HG02588 (cell line): ENCODE measurements around the gene DCTD.

Experiments
- ATAC-seq: cut with Tn5 transposase; IDR thresholded peaks from one replicate; pipeline ENCODE4 v1.9.1; 2021; ENCODE audit warnings: mild to moderate bottlenecking, moderate library complexity; ENCODE audit not compliant: unreplicated experiment

The DCTD gene

DNA sequence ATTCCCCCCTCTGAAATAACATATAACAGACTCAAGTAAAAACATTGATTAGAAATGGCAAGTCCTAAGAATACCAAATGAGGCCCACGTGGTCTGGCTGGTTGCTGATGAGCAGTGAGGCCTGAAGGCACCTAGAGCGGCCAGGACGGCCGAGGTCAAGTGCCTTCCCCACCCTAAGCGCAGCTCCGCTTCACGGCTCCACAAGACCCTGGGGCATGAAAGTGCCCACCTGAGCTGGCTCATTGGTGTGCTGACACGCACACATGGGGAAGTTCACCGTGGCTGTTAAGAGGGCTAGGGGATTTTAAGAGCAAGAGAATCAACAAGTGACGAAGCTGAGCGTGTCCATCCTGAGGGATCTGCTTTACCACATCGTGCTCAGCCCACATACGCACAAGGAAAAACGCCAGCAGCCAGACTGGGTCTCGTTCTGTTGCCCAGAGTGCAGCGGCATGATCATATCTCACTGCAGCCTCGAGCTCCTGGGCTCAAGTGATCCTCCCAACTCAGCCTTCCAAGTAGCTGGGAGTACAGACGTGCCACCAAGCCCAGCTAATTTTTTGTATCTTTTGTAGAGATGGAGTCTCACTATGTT is 22.4 kb downstream of the DCTD start:
- no peak for ATAC-seq

- ATAC-seq: no peak
These were observed 23.6 kb downstream of the DCTD start for GRCh38 chr4:182893474-182894080.

GRCh38 chr4:182893047-182893446 is 24.1 kb downstream of the DCTD start:
- no peak for ATAC-seq

GRCh38 chr4:182890202-182890601 is 27.0 kb downstream of the DCTD start:
- ATAC-seq: no peak

- no peak for ATAC-seq
These were observed 28.3 kb downstream of the DCTD start for GRCh38 chr4:182888891-182889290.

DNA sequence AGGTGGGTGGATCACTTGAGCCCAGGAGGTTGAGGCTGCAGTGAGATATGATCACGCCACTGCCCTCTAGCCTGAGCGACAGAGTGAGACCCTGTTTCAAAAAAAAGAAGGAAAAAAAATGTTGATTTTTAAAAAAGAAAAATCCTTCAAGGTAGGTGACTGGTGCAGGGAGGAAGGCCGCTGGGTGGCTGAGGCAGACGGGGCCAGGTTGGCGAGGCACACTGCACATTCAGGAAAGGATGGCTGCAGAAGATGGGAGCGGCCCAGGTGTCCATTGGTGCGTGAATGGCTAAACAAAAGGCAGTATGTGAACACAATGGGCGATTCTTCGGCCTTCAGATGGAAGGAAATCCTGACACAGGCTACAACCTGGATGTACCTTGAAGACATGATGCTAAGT is 30.4 kb downstream of the DCTD start:
- ATAC-seq: no peak

GRCh38 chr4:182886205-182886604 is 31.0 kb downstream of the DCTD start:
- no peak for ATAC-seq

- no peak for ATAC-seq
These were observed 31.5 kb downstream of the DCTD start for GRCh38 chr4:182885738-182886077.

GRCh38 chr4:182885022-182885737 is 32.0 kb downstream of the DCTD start:
- ATAC-seq: no peak

- ATAC-seq: no peak
These were observed 33.1 kb downstream of the DCTD start for GRCh38 chr4:182884040-182884439.

- ATAC-seq: no peak
These were observed 33.8 kb downstream of the DCTD start for GRCh38 chr4:182883351-182883750.

DNA sequence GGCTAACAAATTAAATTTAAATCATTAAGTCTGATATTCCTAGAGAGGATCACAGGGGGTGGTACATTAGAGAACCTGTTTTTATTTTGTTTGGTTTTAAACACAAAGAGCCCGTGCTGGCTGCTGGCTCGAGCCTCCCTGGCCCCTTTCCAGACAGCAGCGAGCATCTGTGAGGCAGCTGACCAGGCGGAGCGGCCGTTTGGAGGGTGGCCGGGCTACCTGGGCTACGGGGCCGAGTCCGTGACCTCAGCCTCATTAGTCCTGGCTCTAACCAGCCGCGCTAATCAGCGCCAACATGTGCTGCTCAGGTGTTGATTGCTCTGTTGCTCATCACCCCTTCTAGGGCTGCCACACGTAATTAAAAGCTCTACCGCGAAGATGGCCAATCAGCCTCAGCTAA is 35.3 kb downstream of the DCTD start:
- no peak for ATAC-seq

DNA sequence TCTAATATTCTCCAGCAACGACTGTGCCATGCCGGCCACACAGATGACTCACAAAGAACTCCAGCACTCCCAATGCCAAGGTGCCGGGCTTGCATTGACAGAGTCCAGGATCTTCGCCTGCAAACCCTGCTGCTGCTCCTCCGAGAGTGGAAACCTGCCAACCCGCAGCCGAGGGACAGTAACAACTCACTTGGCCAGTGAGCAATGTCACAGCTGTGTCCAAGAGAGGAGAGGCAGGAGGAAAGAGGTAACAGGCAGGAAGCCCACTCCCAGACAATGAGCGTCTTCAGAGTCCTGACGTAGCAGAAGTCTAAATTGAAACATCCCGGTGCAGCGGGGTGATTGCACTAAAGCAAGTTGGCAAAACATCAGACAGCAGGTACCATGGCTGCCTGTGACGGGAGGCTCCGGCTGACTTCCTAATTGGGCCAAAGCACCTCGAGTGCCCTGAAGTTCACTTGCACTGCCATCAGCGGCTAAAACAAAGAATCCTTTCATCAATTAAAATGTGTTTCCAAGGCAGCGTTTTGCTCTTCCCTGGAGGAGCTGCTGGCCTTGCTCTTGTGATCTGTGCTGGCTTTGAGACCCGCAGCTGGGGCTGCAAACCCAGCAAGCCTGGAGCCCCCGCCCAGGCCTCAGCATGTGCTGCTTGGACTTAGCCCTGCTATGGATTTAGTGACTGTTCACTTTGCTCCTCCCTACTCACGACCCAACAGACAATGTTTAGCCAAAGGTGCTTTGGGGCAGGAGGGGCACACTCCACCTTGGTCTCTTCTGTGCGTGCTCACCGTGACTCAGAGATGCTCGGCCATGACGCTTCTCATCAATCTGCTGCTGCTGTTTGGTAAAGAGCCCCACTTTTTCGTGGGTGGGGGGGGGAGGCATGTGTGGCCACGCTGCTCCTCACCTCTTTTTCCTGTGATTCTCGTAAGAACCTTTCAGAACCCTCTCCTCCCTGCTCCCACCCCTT is 36.5 kb downstream of the DCTD start:
- no peak for ATAC-seq

GRCh38 chr4:182879913-182880312 is 37.3 kb downstream of the DCTD start:
- ATAC-seq: no peak

DNA sequence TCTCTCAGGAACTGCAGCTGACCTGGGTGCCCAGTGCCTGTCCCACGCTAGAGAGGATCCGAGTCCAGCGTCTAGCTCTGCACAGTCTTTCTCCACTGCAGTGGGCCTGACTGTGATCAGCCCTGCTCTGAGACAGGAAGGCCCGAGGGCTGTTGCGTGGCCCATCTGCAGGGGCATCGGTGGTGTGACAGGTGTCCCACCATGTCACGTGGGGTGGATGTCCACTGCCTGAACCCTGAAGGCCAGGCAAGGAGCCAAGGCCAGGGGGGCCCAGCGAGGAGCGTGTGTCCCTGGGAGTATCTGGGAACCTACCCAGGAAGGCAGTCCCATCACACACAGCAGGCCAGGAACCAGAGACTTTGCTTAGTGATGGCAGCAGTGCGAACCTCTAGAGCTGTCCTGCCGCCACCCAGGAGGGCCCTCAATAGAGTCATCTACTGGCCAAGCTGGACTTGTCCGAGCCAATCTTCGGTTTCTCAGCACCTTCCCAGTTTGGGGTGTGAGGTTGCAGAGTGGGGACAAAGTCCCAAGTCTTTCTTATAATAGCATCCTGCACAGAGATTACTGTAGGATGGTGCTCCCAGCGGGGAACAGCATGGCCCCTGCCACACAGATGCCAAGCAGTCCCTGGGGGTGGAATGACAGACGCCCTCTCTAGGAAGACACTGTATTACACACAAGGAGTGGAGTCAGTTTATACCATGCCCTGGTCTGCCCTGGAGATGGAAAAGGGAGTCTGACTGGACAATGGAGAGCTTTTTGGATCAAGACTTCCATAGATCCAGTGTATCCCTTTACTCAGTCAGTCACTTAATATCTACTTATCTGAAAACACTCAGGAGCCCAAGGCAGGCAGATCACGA is 38.3 kb downstream of the DCTD start:
- ATAC-seq: no peak

GRCh38 chr4:182877326-182877883 is 39.8 kb downstream of the DCTD start:
- ATAC-seq: no peak

DNA sequence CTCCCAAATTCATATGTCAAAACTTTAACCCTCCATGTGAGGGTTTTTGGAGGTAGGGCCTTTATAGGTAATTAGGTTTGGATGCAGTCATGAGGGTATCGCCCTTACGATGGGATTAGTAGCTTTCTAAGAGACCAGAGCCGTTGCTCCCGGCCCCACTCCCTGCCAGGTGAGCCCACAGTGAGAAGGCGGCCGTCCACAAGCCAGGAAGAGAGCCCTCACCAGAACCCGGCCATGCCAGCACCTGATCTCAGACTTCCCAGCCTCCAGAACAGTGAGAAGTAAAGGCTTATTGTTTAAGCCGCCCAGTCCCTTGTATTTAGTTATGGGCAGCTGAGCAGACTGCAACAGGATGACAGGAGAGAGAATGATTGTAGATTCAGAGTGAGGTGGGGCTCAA is 40.8 kb downstream of the DCTD start:
- ATAC-seq: no peak

DNA sequence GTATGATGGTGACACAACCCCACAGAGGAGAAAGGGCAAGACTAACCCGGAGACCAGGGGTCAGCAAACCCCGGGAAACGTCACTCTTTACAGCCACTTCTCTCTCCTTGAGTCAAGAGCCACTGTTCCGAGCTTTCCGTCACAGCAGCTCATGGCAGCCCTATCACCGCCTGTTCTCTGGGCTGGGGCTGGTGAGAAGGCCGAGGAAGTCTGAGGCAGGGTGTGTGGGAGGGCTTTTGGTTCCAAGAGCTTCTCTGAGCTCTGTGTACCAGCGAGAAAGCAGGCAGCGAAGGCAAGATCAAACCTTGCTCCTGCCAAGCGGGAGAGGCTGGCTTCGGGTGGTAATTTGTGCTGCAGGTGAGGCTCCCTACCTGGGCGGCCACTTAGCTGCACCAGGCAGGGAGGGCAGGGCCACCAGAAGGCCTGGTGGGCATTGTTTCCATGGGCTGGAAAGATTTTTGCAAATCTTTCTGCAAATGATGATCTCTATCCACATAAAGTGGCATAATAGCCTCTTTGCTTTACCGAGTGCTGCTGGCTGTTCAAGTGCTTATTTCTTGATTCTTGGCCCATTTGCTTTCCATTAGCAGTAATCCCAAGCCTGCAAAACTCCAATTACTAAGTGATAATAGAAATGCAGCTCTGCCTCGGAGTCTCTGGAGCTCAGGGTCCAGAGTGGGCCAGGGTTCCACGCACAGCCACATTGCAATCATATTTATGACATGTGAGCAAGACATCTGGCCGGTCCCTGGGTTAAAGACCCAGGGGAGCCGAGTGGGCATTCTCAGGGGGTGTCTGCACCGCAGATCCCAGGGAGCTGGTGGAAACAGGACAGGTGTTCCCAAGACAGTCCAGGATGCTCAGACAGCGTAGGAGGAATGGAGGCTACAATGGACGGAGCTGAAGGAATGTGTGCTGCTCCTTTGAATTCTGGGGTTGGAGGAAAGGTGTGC is 41.5 kb downstream of the DCTD start:
- no peak for ATAC-seq

GRCh38 chr4:182874797-182875345 is 42.3 kb downstream of the DCTD start:
- ATAC-seq: no peak
